RWPE2 (cell line): ENCODE data around the gene FMN2.

Source experiments
- ATAC-seq: fragments of 200-7000 bp; cut with Tn5 transposase; 3 replicates; pipeline ENCODE4 v1.9.1; 2021; ENCODE audit warnings: low read depth
- DNase-seq: peaks from one replicate; pipeline ENCODE4 v3.0.0-alpha.2; 2020; ENCODE audit warnings: low spot score
- H3K27ac ChIP-seq: fragments of 450-650 bp; 2 replicates; pipeline ENCODE4 v1.5.1; 2017; ENCODE audit warnings: mild to moderate bottlenecking; ENCODE audit not compliant: poor library complexity, severe bottlenecking
- H3K27me3 ChIP-seq: fragments of 250-450 bp; sonication (Bioruptor Pico); 2 replicates; pipeline ENCODE4 v1.5.1; 2021; ENCODE audit warnings: mild to moderate bottlenecking, moderate library complexity; ENCODE audit not compliant: insufficient read depth, poor library complexity, severe bottlenecking
- H3K36me3 ChIP-seq: fragments of 250-450 bp; sonication (Bioruptor Pico); 2 replicates; pipeline ENCODE4 v1.5.1; 2020; ENCODE audit warnings: low read depth, mild to moderate bottlenecking, moderate library complexity
- H3K4me1 ChIP-seq: fragments of 250-450 bp; sonication (Bioruptor Pico); 2 replicates; pipeline ENCODE4 v1.5.1; 2021; ENCODE audit warnings: mild to moderate bottlenecking, moderate library complexity; ENCODE audit not compliant: insufficient read depth, poor library complexity, severe bottlenecking
- H3K4me3 ChIP-seq: fragments of 250-450 bp; sonication (Bioruptor Pico); 2 replicates; pipeline ENCODE4 v1.5.1; 2021; ENCODE audit warnings: mild to moderate bottlenecking, moderate library complexity; ENCODE audit not compliant: severe bottlenecking
- H3K9me3 ChIP-seq: fragments of 250-450 bp; sonication (Bioruptor Pico); 2 replicates; pipeline ENCODE4 v1.5.1; 2021; ENCODE audit warnings: mild to moderate bottlenecking, moderate library complexity; ENCODE audit not compliant: severe bottlenecking
- CTCF ChIP-seq: fragments of 450-650 bp; IDR thresholded peaks from one replicate; pipeline ENCODE4 v1.5.1; 2017; ENCODE audit warnings: mild to moderate bottlenecking, moderate library complexity; ENCODE audit not compliant: poor library complexity, severe bottlenecking

The FMN2 gene

GRCh38 chr1:240350910-240351331, 259.2 kb downstream of the FMN2 start:
- Histone ChIP-seq H3K4me1 (no peaks in the 10 kb centered on the region), H3K27ac (no peak overlapping the region), H3K36me3 (no peaks in the 10 kb centered on the region), H3K4me3 (no peak overlapping the region), H3K27me3 (no peaks in the 10 kb centered on the region), H3K9me3 (no peaks in the 10 kb centered on the region)
- TF ChIP-seq CTCF = no peak
- DNase-seq = no peak
- ATAC-seq = peak; percentile 75

- no peak for DNase-seq
- Histone ChIP-seq H3K36me3 (no peaks in the 10 kb centered on the region), H3K4me1 (no peaks in the 10 kb centered on the region), H3K27me3 (no peaks in the 10 kb centered on the region), H3K4me3 (no peak overlapping the region), H3K27ac (no peak overlapping the region), H3K9me3 (no peaks in the 10 kb centered on the region)
- no peak for TF ChIP-seq CTCF
- no peak for ATAC-seq
These were observed 260.0 kb downstream of the FMN2 start for GRCh38 chr1:240351690-240352089.

GRCh38 chr1:240352769-240353168, 261.1 kb downstream of the FMN2 start:
- no peak for ATAC-seq
- no peak overlapping the region for H3K27ac ChIP-seq
- DNase-seq = no peak
- H3K4me3 ChIP-seq = no peak overlapping the region
- H3K9me3 ChIP-seq = no peaks in the 10 kb centered on the region
- no peaks in the 10 kb centered on the region for H3K4me1 ChIP-seq
- H3K36me3 ChIP-seq = no peaks in the 10 kb centered on the region
- no peaks in the 10 kb centered on the region for H3K27me3 ChIP-seq
- no peak for TF ChIP-seq CTCF

GRCh38 chr1:240356568-240356967, 264.9 kb downstream of the FMN2 start:
- ATAC-seq (no peak), DNase-seq (no peak)
- H3K27me3 ChIP-seq = no peaks in the 10 kb centered on the region
- H3K4me3 ChIP-seq = no peak overlapping the region
- no peaks in the 10 kb centered on the region for H3K9me3 ChIP-seq
- no peaks in the 10 kb centered on the region for H3K4me1 ChIP-seq
- TF ChIP-seq CTCF = no peak
- no peaks in the 10 kb centered on the region for H3K36me3 ChIP-seq
- no peak overlapping the region for H3K27ac ChIP-seq

- TF ChIP-seq CTCF = no peak
- H3K9me3 ChIP-seq = no peaks in the 10 kb centered on the region
- H3K27ac ChIP-seq = no peak overlapping the region
- ATAC-seq (no peak), DNase-seq (no peak)
- H3K4me1 ChIP-seq = no peaks in the 10 kb centered on the region
- H3K4me3 ChIP-seq = no peak overlapping the region
- no peaks in the 10 kb centered on the region for H3K27me3 ChIP-seq
- H3K36me3 ChIP-seq = no peaks in the 10 kb centered on the region
These were observed 270.4 kb downstream of the FMN2 start for GRCh38 chr1:240362046-240362445.
